Measurements from ENCODE around the gene RPL36AL.
"Not testable (repeated sequence)": the region's sequence is repeated elsewhere in the genome, so short reads cannot be mapped to it uniquely, and the experiment has no call there.

Gene RPL36AL

GRCh38 chr14:49619273-49619672, 1.2 kb downstream of the RPL36AL start:
- DNase-seq (ENCODE audit: low spot score): not testable (repeated sequence)

GRCh38 chr14:49617852-49618519, 2.4 kb downstream of the RPL36AL start:
- DNase-seq (ENCODE audit: low spot score): no peak

DNA sequence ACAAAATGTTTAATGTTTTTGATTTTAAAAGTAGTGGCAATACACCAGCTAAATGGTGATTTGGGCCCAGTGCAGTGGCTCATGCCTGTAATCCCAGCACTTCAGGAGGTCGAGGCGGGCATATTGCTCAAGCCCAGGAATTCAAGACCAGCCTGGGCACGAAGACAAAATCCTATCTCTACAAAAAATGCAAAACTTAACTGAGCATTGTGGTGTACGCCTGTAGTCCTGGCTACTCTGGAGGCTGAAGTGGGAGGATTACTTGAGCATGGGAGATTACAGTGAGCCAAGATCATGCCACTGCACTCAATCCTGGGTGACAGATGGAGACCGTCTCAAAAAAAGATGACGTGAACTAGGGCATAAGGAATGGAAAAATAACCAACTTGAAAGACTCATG, 4.7 kb downstream of the RPL36AL start:
- no peak for DNase-seq (ENCODE audit: low spot score)

- DNase-seq (ENCODE audit: low spot score): no peak
Measured at GRCh38 chr14:49614196-49614595, 6.2 kb downstream of the RPL36AL start.

- no peak for DNase-seq (ENCODE audit: low spot score)
Measured at GRCh38 chr14:49612671-49613070, 7.8 kb downstream of the RPL36AL start.

DNA sequence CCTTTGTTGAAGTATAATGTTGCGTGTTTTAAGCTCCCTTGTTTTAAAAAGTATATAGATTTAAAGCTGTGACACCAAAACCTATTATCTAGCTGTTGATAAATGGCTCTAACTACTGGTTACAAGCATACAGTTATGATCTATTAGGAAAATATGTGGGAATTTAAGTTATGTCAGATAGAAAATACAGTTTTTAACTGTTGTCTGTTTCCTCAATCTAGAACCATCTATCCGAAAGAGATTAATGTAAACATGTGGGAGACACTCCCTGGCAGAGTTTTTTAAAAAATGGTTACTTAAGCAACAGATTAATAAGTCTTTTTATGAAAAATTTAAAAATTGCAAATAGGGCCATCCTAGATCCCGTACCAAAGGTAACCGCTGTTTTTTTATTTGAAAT, 8.2 kb downstream of the RPL36AL start:
- DNase-seq (ENCODE audit: low spot score): no peak

- no peak for DNase-seq (ENCODE audit: low spot score)
Measured at GRCh38 chr14:49607583-49607982, 12.8 kb downstream of the RPL36AL start.

DNA sequence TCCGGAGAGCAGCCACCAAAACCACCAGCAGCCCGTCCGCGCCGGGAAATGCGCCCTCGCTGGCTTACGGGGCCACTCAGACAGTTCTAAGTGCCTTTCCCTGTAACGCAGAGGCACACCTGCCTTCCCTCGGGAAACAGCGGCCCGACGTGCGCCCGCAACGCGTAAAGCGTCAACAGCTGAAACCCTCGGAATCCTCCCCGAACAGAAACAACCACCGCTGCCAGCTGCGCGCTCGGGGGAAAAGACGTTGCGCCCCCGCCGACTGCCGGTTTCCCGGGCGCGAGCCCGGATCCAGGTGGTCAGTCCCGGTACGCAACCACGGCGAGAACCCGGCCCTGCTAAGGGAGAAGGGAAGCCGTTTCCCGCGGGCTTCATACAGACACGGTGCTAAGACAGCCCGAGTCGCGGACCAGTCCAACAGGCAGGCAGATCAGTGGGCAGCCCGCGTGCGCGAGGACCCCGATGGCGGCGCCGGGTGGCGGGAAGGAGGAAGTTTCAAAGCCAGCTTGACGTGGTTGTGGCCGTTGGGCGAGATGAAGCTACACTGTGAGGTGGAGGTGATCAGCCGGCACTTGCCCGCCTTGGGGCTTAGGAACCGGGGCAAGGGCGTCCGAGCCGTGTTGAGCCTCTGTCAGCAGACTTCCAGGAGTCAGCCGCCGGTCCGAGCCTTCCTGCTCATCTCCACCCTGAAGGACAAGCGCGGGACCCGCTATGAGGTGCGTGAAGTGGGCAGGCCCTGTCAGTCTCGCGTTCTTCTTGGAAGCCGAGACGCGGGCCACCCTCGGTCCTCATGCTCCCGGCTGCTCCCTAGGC, 21.7 kb downstream of the RPL36AL start, which contains the start of gene LRR1:
Gene LRR1, plus strand, starts transcription at position 456 of the 816 bp plus-strand sequence. Its CDS starts 81 bp downstream, at position 537.
- DNase-seq (ENCODE audit: low spot score): peak; percentile 84

DNA sequence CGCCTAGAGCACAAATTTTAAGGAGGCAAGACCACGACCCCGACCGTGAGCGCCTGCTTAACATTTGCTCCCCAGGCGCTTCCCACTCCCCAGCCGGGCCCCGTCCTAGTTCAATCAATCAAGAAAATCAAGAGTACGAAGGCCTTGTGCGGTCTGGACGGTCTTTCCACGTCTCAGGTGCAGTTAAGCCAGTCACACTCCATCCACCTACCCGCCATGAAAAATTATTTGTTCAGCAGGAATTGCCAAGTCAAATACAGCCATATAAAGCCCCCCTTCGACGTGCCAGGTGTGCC, 22.3 kb downstream of the RPL36AL start:
- DNase-seq (ENCODE audit: low spot score): peak; percentile 5

GRCh38 chr14:49594347-49595091, 25.9 kb downstream of the RPL36AL start:
- DNase-seq (ENCODE audit: low spot score): no peak

DNA sequence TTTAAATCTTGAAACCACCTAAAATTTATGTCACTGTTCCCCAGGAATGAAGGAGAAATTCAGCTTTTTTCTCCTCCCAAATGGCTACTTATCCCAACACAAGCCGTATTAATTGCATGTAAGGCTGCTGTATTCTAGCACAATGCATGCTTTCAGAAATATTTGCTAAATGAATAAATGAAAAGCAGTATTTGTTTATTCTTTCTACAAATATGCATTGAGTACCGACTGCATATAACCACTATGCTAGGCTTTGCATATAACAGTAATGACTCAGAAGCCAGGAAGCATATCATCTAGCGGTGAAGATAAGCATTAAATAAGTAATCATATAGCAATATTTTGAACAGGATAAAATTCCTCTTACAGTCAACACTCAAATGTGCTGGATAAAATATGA, 27.4 kb downstream of the RPL36AL start:
- DNase-seq (ENCODE audit: low spot score): no peak

GRCh38 chr14:49589387-49589786, 31.0 kb downstream of the RPL36AL start:
- no peak for DNase-seq (ENCODE audit: low spot score)

DNA sequence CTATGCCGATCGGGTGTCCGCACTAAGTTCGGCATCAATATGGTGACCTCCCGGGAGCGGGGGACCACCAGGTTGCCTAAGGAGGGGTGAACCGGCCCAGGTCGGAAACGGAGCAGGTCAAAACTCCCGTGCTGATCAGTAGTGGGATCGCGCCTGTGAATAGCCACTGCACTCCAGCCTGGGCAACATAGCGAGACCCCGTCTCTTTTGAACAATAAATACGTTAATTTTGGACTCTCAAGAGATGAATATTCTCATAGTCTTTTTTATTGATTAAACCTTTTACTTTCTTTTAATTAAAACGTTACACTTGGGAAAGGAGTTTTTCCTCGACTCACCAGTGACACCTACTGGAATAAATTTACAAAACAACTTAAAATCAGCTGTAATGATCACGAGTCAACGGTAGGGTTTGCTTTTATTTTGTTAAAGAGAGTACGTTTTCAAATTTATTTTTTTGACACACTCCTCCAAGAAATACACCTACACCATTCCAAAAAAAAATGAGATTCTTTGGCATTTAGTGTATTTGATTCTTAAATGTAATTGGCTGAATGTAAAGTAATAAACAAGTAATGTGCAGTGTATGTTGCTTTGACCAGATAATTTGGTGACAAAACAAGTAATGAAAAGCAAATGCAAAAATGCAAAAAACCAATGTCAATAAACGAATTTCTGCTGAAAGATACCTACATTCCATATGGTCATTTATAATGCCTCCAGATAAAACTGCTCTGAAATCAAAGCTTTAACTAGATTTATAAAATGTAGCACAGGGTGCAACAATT, 33.6 kb downstream of the RPL36AL start:
- DNase-seq (ENCODE audit: low spot score): peak; percentile 62

- DNase-seq (ENCODE audit: low spot score): peak; percentile 98
Measured at GRCh38 chr14:49585803-49586672, 34.4 kb downstream of the RPL36AL start, which contains the start of gene RPS29. Gene RPS29, minus strand, starts transcription at chr14:49586380. Its CDS starts 34 bp downstream, at chr14:49586346.

DNA sequence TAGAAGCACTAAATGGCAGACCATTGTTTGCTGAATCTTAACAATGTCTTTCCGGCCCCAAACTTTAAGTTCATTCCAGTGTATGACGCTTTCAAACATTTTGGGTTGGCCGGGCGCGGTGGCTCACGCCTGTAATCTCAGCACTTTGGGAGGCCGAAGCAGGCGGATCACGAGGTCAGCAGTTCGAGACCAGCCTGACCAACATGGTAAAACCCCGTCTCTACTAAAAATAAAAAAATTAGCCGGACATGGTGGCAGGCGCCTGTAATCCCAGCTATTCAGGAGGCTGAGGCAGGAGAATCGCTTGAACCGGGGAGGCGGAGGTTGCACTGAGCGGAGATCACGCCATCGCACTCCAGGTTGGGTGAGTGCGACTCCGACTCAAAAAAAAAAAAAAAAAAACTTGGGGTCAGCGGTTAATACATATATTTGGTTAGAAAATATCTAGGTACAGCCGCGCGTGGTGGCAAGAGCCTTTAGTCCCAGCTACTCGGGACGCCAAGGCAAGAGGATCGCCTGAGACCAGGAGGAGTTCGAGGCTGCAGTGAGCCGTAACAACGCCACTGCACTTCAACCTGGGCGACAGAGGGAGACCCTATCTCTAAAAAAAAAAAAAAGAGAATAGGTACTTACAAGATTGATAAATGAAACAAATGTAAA, 35.3 kb downstream of the RPL36AL start:
- not testable (repeated sequence) for DNase-seq (ENCODE audit: low spot score)

DNA sequence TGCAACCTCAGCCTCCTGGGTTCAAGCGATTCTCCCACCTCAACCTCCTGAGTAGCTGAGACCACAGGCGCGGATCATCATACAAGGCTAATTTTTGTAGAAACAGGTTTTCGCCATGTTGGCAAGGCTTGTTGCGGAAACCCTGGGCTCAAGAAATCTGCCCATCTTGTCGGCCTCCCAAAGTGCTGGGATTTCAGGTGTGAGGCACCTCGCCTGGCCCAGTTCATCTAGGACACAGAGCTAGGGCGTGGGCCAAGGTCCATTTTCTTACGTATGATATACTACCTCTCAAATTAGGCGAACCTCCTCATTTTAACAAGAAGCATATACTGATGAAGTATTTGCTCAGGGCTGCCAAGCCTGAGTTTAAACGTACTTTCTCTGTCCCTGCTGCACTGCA, 36.4 kb downstream of the RPL36AL start:
- DNase-seq (ENCODE audit: low spot score): no peak

DNA sequence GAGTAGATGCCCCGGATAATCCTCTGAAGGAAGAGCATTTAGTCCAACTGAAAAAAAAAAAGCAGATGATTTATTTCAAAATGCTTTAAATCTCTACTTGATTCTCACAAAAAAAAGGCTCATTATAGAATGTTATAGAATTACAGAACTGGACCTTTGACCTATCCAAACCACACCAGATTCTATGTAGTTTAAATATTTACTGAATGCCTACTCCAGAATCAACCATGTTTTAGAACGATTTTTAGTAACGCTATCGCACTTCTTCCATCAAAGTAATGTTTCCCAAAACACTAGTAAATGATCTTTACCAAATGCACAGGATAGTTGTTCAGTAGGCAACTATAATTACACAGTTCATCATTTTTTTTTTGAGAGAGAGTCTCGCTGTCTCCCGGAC, 36.8 kb downstream of the RPL36AL start:
- no peak for DNase-seq (ENCODE audit: low spot score)

DNA sequence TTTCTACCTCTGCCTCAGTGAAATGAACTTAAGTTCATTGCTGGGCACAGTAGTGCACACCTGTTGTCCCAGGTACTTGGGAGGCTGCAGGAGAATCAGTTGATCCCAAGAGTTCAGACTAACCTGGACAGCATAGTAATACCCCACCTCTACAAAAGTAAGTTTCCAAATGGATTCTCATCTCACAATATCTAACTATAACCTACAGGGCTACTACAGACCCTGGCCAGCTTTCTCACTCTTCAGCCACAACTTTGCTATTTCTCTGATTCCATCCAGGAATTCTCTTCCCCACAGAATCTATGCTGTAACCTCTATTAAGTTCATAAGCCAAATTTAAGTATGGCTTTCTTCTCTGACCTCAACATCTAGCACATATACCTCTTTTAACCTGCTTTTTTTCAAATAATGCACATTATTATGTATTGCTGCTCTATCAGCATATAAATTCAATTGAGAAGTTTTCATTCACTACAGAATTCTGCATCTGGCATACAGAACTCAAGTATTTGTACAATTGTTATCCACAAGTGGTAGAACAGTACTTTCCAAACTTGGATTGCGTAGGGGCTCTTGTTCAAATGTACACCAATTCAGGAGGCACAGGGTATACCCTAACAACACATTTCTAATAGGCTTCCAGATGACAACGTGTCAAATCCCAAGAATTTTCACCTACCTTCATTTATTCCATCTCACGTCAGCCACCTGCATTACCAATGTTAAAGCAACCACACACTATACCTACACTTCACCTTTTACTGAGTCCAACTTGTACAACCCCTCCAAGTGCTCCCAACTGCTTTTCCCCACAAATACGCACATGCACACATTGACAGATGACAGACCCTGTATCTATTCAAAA, 38.1 kb downstream of the RPL36AL start:
- no peak for DNase-seq (ENCODE audit: low spot score)

Data from AG08395 (cell line).